Endothelial cell of umbilical vein (primary cell): Measurements from ENCODE around the gene SYN1. TPM values are rescaled to one million over a fixed set of nuclear protein-coding genes. Genes with fewer than 3 reads are reported as not detected.
A peak's percentile ranks its signal among the peaks of the same experiment; 100 is the strongest.

Experiments
- BruUV-seq: library from RNA; stranded (reverse); fragments of 400-500 nt; replicated peaks from 2 replicates; lab custom pipeline; 2021; lab: Mats Ljungman, UMichigan
- CTCF ChIA-PET: fragments of 300-600, 350-600 bp; sonication (Branson Sonifier 250); formaldehyde crosslinking; loops from one replicate; lab custom pipeline; 2021; ENCODE audit warnings: antibody characterized with exemption, inconsistent platforms; lab: Charles Lee
- POLR2A ChIA-PET: fragments of 300-600, 350-600 bp; sonication (Branson Sonifier 250); formaldehyde crosslinking; loops from one replicate; lab custom pipeline; 2021; ENCODE audit warnings: antibody characterized with exemption, inconsistent platforms; lab: Charles Lee
- DNase-seq: peaks from one replicate; pipeline ENCODE4 v3.0.0-alpha.2; 2011; ENCODE audit warnings: low read depth, low spot score
- FAIRE-seq: peaks from 2 replicates; lab custom pipeline; 2011; peaks lifted over from hg19 to GRCh38; lab: Jason Lieb, UNC
- H2AFZ ChIP-seq: 2 replicates; pipeline ENCODE4 v1.6.0; 2012; ENCODE audit warnings: low read depth, low read length, control low read depth, inconsistent platforms
- H3K27ac ChIP-seq: 2 replicates; pipeline ENCODE4 v1.5.1; 2011; ENCODE audit warnings: low read depth, mild to moderate bottlenecking, control low read depth, low read length, moderate library complexity; ENCODE audit not compliant: insufficient read depth
- H3K27me3 ChIP-seq, 2 experiments: 2 replicates each; pipeline versions ENCODE4 v1.6.0 to v1.6.1; 2011; ENCODE audit warnings: low read length in 2 of 2, mixed read lengths in 1 of 2; ENCODE audit not compliant: control insufficient read depth in 2 of 2, insufficient read depth in 2 of 2
- H3K36me3 ChIP-seq, 2 experiments: 2 replicates in 1 of 2; 3 replicates in 1 of 2; pipeline ENCODE4 v1.5.1; 2011; ENCODE audit warnings: low read length in 2 of 2, mild to moderate bottlenecking in 1 of 2, moderate library complexity in 1 of 2; ENCODE audit not compliant: control insufficient read depth in 2 of 2, insufficient read depth in 2 of 2; ENCODE audit errors: extremely low read depth in 1 of 2
- H3K4me1 ChIP-seq: 3 replicates; pipeline ENCODE4 v1.5.1; 2011; ENCODE audit warnings: mild to moderate bottlenecking, low read length; ENCODE audit not compliant: control insufficient read depth, insufficient read depth; ENCODE audit errors: extremely low read depth
- H3K4me2 ChIP-seq: 2 replicates; pipeline ENCODE4 v1.6.1; 2011; ENCODE audit warnings: low read length, control low read depth, mixed read lengths; ENCODE audit not compliant: insufficient read depth
- H3K4me3 ChIP-seq, 3 experiments: fragments of 200-600 bp in 1 of 3; sonication (generic), shearing (Covaris generic) in 1 of 3; replicated peaks in 1 of 3; 2 replicates each; pipeline ENCODE4 v1.5.1; 2011 to 2016; ENCODE audit warnings: control low read depth in 3 of 3, low read length in 3 of 3, mild to moderate bottlenecking in 2 of 3, inconsistent platforms in 1 of 3, low read depth in 1 of 3, moderate library complexity in 1 of 3; ENCODE audit not compliant: insufficient read depth in 1 of 3
- H3K79me2 ChIP-seq: 2 replicates; pipeline ENCODE4 v1.6.0; 2012; ENCODE audit warnings: low read length, inconsistent platforms; ENCODE audit not compliant: control insufficient read depth, insufficient read depth
- H3K9ac ChIP-seq: replicated peaks from 2 replicates; pipeline ENCODE3; 2011; ENCODE audit warnings: low read length, control low read depth; ENCODE audit not compliant: insufficient read depth; ENCODE audit errors: extremely low read depth
- H3K9me1 ChIP-seq: replicated peaks from 3 replicates; pipeline ENCODE4 v1.6.0; 2011; ENCODE audit warnings: mild to moderate bottlenecking, low read length; ENCODE audit not compliant: control insufficient read depth, insufficient read depth; ENCODE audit errors: extremely low read depth
- H3K9me3 ChIP-seq: replicated peaks from 2 replicates; pipeline ENCODE4 v1.5.1; 2012; ENCODE audit warnings: low read length, inconsistent platforms; ENCODE audit not compliant: control insufficient read depth, insufficient read depth
- H4K20me1 ChIP-seq: replicated peaks from 2 replicates; pipeline ENCODE3; 2011; ENCODE audit warnings: mild to moderate bottlenecking, low read length; ENCODE audit not compliant: control insufficient read depth, insufficient read depth; ENCODE audit errors: extremely low read depth
- CTCF ChIP-seq, 2 donors: IDR thresholded peaks; 1 replicate in 1 of 2; 2 replicates in 1 of 2; pipeline ENCODE4 v1.5.1; 2011; ENCODE audit warnings: low read length in 2 of 2, mild to moderate bottlenecking in 2 of 2, moderate library complexity in 2 of 2, control low read depth in 1 of 2, inconsistent platforms in 1 of 2, low read depth in 1 of 2; ENCODE audit not compliant: insufficient read depth in 1 of 2; ENCODE audit errors: extremely low read depth in 1 of 2
- EZH2 ChIP-seq: IDR thresholded peaks from 2 replicates; pipeline ENCODE4 v1.6.1; 2012; ENCODE audit warnings: borderline replicate concordance, low read depth, mild to moderate bottlenecking, moderate library complexity, low read length, inconsistent platforms; ENCODE audit not compliant: severe bottlenecking
- FOS ChIP-seq: IDR thresholded peaks from 2 replicates; pipeline ENCODE4 v1.6.1; 2011; ENCODE audit warnings: mild to moderate bottlenecking, low read length, moderate library complexity, borderline replicate concordance; ENCODE audit not compliant: insufficient read depth
- GATA2 ChIP-seq: IDR thresholded peaks from 2 replicates; pipeline ENCODE4 v1.7.0; 2011; ENCODE audit warnings: low read depth, mild to moderate bottlenecking, moderate library complexity, mixed read lengths, low read length; ENCODE audit not compliant: insufficient read length, insufficient read depth
- JUN ChIP-seq: IDR thresholded peaks from 2 replicates; pipeline ENCODE4 v1.6.1; 2011; ENCODE audit warnings: borderline replicate concordance, low read depth; ENCODE audit not compliant: insufficient read length, insufficient read depth
- MAX ChIP-seq: IDR thresholded peaks from 2 replicates; pipeline ENCODE4 v1.6.1; 2011; ENCODE audit not compliant: insufficient read depth, insufficient read length
- MYC ChIP-seq: IDR thresholded peaks from one replicate; pipeline ENCODE4 v1.6.1; 2011; ENCODE audit warnings: mild to moderate bottlenecking, low read depth, low read length
- POLR2A ChIP-seq: IDR thresholded peaks from 2 replicates; pipeline ENCODE4 v1.6.1; 2012; ENCODE audit warnings: low read depth, mild to moderate bottlenecking, control low read depth, low read length
- POLR2AphosphoS5 ChIP-seq: IDR thresholded peaks from 2 replicates; pipeline ENCODE4 v1.6.1; 2012; ENCODE audit warnings: low read depth, mild to moderate bottlenecking, control low read depth, low read length, moderate library complexity; ENCODE audit not compliant: insufficient read depth
- dilution Hi-C: fragments of 300-500 bp; cut with MboI; formaldehyde crosslinking; loops from one replicate; pipeline ENCODE4 v1.15.0; 2019; ENCODE audit warnings: low sequenced_read_pairs; ENCODE audit not compliant: extremely low pct_ligation_motif_present
- intact Hi-C: fragments of 100-400 bp; cut with micrococcal nuclease; formaldehyde crosslinking; loops from one replicate; pipeline ENCODE4 v1.10.0; 2022
- polyA plus RNA-seq, 4 experiments: library from polyadenylated mRNA; depleted of rRNA in 3 of 4; stranded (reverse) in 3 of 4; unstranded in 1 of 4; fragments of >200 nt; gene quantifications; 2 replicates each; pipeline versions ENCODE4 v1.2.1 to v1.2.3, GENCODE V29; 2011 to 2012; ENCODE audit warnings: missing spikeins in 1 of 4
- total RNA-seq: library from RNA; stranded (reverse); gene quantifications from 2 replicates; pipeline ENCODE4 v1.2.3, GENCODE V29; 2021

Gene SYN1
- total and polyA plus RNA-seq, 2 donors (not counting 3 experiments of a cell fraction or from before 2014, with no cell fraction given), result not detected

GRCh38 chrX:47651043-47651905 lies 31.6 kb upstream of the SYN1 start:
- Histone ChIP-seq H3K4me1 (peaks cover 14% of the 10 kb centered on the region), H3K27me3 (no peaks in the 10 kb centered on the region), H3K4me2 (peak overlapping the region; percentile 66), H3K36me3 (peaks cover 2 to 3% of the 10 kb centered on the region in 2 experiments), H3K27ac (no peak overlapping the region), H3K9me1 (no peaks in the 10 kb centered on the region), H4K20me1 (no peaks in the 10 kb centered on the region), H2AFZ (peak overlapping the region; percentile 38), H3K9me3 (no peaks in the 10 kb centered on the region), H3K4me3 (peak overlapping the region in 2 of 3 experiments; percentile 13 to 34), H3K9ac (no peak overlapping the region), H3K79me2 (peaks cover 10% of the 10 kb centered on the region)
- BruUV-seq, result no TSS peak
- FAIRE-seq, result peak; percentile 15
- dilution Hi-C loops, result no loop called here
- CTCF ChIA-PET, result interaction anchor here (1.0 kb wide), 1 partner anchor 69 kb away, joined by 3 read pairs; the partner anchor contains the start of gene TIMP1
- POLR2A ChIA-PET, result no interaction called here
- DNase-seq, result no peak
- TF ChIP-seq POLR2AphosphoS5 (no peak), GATA2 (no peak), MAX (no peak), EZH2 (no peak), MYC (no peak), FOS (no peak), JUN (no peak), POLR2A (no peak), CTCF (IDR thresholded peaks at IDR 0.05; ENCODE audit: extremely low read depth in 1 of 2, insufficient read depth in 1 of 2, low read depth in 1 of 2, low read length in 2 of 2) (no peak)
- intact Hi-C loops, result loop anchor here (2.0 kb wide), 1 partner anchor 376 kb away; no protein-coding TSS in a partner anchor
